Activated T-cell treated with anti-CD3 and anti-CD28 coated beads, Interleukin-2, amount 50 U/mL, for 72 hours (primary cell): ENCODE results near the gene LPP. TPM values are rescaled to one million over a fixed set of nuclear protein-coding genes. Genes with fewer than 3 reads are reported as not detected.
A peak's percentile ranks its signal among the peaks of the same experiment; 100 is the strongest.

Experiments
- ATAC-seq, 2 donors: fragments of 150-1000 bp; cut with Tn5 transposase; replicated peaks in 1 of 2; 2 replicates each; pipeline ENCODE4 v1.10.0; 2021; ENCODE audit warnings: moderate library complexity in 2 of 2, mild to moderate bottlenecking in 1 of 2
- DNase-seq, 2 donors: peaks; one replicate each; pipeline ENCODE4 v3.0.0; 2021 to 2022; ENCODE audit warnings: mixed read lengths in 1 of 2
- H3K27ac Mint-ChIP-seq: one replicate; pipeline ENCODE4 v1.8.0; 2022; ENCODE audit warnings: mild to moderate bottlenecking, moderate library complexity, mixed read lengths
- H3K27me3 Mint-ChIP-seq: one replicate; pipeline ENCODE4 v1.8.0; 2022; ENCODE audit warnings: low read depth, mixed read lengths
- H3K36me3 Mint-ChIP-seq, 2 donors: one replicate each; pipeline ENCODE4 v1.8.0; 2022; ENCODE audit warnings: mixed read lengths in 2 of 2, mild to moderate bottlenecking in 1 of 2; ENCODE audit not compliant: insufficient read depth in 2 of 2
- H3K4me1 Mint-ChIP-seq: one replicate; pipeline ENCODE4 v1.8.0; 2022; ENCODE audit warnings: low read depth, mixed read lengths
- H3K4me3 Mint-ChIP-seq, 2 donors: one replicate each; pipeline ENCODE4 v1.8.0; 2022; ENCODE audit warnings: mild to moderate bottlenecking in 2 of 2, mixed read lengths in 2 of 2, moderate library complexity in 2 of 2
- H3K9me3 Mint-ChIP-seq, 2 donors: one replicate each; pipeline ENCODE4 v1.8.0; 2022; ENCODE audit warnings: mixed read lengths in 2 of 2
- total RNA-seq, 2 donors: library from RNA; stranded (reverse); gene quantifications; one replicate each; pipeline ENCODE4 v1.2.3, GENCODE V29; 2022

Gene LPP
- total RNA-seq, 2 donors from 2014 or later = 50.4 to 67.7 TPM

DNA sequence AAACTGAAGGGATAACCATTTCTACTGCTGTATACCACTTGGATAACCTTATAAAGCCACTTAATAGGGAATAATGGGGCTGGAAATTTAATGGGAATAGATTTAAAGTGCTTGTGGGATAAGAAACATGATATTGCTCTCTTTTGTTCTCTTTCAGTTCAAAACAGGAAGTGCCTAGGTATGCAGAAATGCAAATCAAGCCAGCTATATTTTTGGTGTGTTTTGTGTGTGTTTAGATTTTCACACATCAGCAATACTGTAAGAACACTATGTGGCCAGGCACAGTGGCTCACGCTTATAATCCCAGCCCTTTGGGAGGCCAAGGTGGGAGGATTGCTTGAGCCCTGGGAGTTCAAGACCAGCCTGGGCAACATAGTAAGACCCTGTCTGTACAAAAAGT lies 575.5 kb downstream of the LPP start:
- no peak for ATAC-seq
- Mint-ChIP-seq H3K9me3 (no peaks in the 10 kb centered on the region), H3K4me1 (peaks cover 32% of the 10 kb centered on the region), H3K27me3 (peaks cover 16% of the 10 kb centered on the region), H3K4me3 (no peak overlapping the region), H3K27ac (no peak overlapping the region), H3K36me3 (peaks cover 0 to 2% of the 10 kb centered on the region in 2 donors)
- DNase-seq = no peak

DNA sequence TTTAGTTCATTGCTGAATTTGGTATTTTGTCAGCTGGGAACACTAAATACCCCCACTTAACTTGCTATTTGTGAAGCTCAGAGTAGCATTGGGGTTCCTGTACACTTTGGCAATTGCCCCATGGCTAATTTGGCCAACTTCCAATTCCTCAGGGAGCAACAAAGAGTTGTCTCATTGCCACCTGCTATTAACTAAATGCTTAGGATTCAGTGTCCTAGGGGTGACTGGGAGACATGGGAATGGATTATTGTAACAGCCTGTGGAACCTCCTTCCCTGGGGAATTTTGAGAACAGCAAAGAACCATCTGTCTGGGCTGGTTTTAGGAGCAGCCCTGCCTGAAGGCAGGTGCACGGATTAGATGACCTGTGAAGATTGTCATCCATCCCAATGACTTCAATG lies 580.4 kb downstream of the LPP start:
- peaks cover 9% of the 10 kb centered on the region for H3K27me3 Mint-ChIP-seq

DNA sequence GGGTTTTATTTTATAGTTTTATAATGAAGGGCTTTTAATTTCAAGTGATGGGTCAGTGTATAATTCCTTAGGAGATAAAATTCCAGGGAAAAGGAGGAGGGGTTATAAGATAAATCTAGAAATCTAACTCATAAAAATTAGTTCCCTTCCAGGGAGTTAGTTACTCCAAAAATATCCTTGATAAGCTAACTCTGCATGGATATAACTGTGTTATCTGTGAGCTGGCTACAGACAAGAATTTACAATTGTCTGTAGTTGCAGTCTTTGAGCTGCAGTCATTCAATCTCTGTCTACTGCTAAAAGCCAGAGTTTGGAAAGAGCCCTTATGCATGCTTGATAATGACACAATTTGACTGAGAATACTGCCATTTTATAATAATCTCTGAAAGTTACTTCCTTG lies 585.6 kb downstream of the LPP start:
- no peak overlapping the region for H3K4me3 Mint-ChIP-seq
- no peak for ATAC-seq
- no peaks in the 10 kb centered on the region for H3K36me3 Mint-ChIP-seq
- H3K27ac Mint-ChIP-seq = no peak overlapping the region
- H3K4me1 Mint-ChIP-seq = no peaks in the 10 kb centered on the region
- H3K27me3 Mint-ChIP-seq = peaks cover 14% of the 10 kb centered on the region
- H3K9me3 Mint-ChIP-seq = no peaks in the 10 kb centered on the region
- DNase-seq = no peak

More for the DNA sequence above, 580.4 kb downstream of the LPP start:
- DNase-seq = no peak
- H3K9me3 Mint-ChIP-seq = no peaks in the 10 kb centered on the region
- no peak for ATAC-seq
- no peaks in the 10 kb centered on the region for H3K36me3 Mint-ChIP-seq
- H3K4me3 Mint-ChIP-seq = no peak overlapping the region
- H3K4me1 Mint-ChIP-seq = peaks cover 4% of the 10 kb centered on the region
- H3K27ac Mint-ChIP-seq = no peak overlapping the region

DNA sequence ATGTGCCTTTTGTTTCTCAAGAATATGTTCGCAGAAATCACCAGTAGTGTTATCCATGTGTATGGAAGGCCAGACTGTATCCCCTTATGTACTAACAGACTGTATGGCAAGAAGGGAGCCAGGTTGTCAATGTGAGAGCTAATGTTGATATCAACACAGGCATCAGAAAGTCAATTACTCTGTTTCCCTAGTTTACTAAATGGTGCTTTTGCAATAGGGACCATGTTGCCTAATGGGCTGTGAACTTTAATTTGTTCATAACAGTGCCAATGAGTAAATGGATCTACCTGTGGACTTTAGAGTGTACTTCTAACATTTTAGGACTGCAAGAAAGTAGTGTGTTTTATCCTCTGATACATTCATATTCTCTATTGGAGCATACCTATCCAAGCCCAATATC lies 586.1 kb downstream of the LPP start:
- Mint-ChIP-seq H3K4me3 (no peak overlapping the region), H3K9me3 (no peaks in the 10 kb centered on the region), H3K36me3 (no peaks in the 10 kb centered on the region), H3K4me1 (peaks cover 2% of the 10 kb centered on the region), H3K27me3 (peaks cover 19% of the 10 kb centered on the region), H3K27ac (no peak overlapping the region)
- no peak for ATAC-seq
- no peak for DNase-seq

DNA sequence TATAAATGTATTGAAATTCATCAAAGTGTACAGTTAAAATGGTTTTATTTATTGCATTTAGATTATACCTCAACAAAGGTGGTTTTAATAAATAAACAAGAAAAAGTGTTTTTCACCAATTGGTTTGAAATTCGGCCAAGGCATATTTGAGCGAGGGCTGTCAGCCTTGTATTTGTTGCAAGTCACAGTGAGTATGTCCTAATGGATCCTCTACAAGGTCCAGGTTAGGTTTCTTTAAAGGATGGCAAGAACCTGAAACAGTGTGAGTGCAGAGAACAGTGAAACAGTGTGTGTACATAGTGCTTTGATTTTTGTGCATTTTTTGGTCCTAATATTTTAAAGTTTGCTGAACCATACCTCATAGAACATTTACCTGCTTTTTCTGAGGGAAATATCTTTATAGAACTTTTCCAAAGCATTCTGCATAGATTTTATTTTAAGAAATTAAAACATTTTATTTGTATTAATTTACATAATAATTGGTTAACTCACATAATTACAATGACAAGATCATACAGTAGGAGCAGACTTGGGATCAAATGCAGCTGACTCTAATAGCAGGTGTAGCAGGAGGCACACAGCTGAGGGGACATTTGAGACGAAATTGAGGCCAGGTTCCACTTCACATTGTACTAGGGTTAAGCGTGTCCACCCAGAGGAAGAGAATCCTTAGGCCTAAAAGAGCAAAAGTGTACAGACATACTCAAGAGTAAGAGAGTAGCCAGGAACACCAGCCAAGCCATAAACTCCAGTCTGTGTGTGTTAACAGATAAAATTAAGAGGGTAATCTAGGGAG lies 589.0 kb downstream of the LPP start:
- Mint-ChIP-seq H3K4me1 (peaks cover 4% of the 10 kb centered on the region), H3K9me3 (no peaks in the 10 kb centered on the region), H3K4me3 (no peak overlapping the region), H3K27ac (no peak overlapping the region), H3K27me3 (peaks cover 20% of the 10 kb centered on the region), H3K36me3 (no peaks in the 10 kb centered on the region)
- ATAC-seq (no peak), DNase-seq (no peak)

DNA sequence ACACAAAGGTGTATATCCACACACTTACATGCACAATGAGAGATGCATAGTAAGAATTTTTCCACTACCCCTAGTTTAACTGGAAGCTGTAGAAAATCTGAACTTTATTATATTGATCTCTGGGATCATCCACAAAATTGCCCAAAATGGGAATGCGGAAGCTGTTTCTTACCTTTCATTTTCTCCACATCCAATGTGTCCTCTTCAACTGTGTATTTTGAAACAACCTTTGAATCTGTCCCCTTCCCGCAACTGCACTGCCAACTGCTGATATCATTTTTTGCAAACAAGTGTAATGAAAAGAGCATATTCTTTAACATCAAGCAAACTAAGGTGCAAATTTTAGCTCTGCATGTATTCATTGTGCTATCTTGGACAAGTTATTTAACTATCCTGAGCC lies 590.2 kb downstream of the LPP start:
- no peak overlapping the region for H3K27ac Mint-ChIP-seq
- H3K4me3 Mint-ChIP-seq = no peak overlapping the region
- no peaks in the 10 kb centered on the region for H3K36me3 Mint-ChIP-seq
- peaks cover 18% of the 10 kb centered on the region for H3K27me3 Mint-ChIP-seq
- H3K9me3 Mint-ChIP-seq = no peaks in the 10 kb centered on the region
- peaks cover 4% of the 10 kb centered on the region for H3K4me1 Mint-ChIP-seq
- ATAC-seq (no peak), DNase-seq (no peak)

DNA sequence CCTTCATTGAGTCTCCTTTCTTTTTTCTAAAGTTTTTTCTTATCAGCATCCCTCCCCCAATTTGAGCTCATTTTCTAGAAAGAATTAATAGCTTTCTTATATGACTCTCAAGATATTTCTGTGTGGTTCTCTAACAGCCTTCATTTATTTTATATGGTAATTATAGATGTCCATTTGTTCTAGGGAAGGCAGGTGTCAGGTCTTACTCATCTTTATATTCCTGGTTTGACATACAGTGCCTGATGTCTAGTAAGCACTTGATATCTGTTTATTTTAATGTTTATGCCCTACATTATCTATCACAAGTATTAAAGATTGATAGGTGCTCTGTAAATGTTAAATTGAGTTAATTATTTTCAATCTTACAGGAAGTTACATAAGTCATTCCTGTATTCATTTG lies 591.1 kb downstream of the LPP start:
- Mint-ChIP-seq H3K36me3 (no peaks in the 10 kb centered on the region), H3K9me3 (no peaks in the 10 kb centered on the region), H3K27me3 (peaks cover 18% of the 10 kb centered on the region), H3K4me1 (peaks cover 4% of the 10 kb centered on the region), H3K27ac (no peak overlapping the region), H3K4me3 (no peak overlapping the region)
- ATAC-seq (no peak), DNase-seq (no peak)

DNA sequence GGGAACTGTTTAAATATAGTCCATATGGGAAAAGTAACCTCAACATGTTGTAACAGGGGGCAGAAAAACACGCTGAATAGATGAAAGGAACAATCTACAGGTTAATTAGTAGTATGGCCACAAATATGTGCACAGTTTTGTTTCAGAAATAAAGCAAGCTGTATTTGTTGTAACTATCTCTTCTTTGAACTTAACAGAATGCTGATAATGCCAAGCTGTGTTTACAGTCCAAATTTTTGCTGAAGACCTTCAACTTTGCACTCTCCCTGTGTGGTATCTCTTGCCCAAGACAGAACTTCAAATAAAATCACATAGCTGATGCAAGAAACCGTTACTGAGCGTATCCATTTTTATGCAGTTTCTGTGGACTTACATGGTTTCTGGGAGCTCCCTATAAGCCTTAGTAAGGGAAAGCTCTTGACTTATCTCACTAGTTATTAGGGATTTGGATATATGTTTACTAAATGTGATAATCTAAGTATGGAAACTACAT lies 592.4 kb downstream of the LPP start:
- Mint-ChIP-seq H3K9me3 (no peaks in the 10 kb centered on the region), H3K36me3 (no peaks in the 10 kb centered on the region), H3K27ac (no peak overlapping the region), H3K27me3 (peaks cover 24% of the 10 kb centered on the region), H3K4me1 (peaks cover 14% of the 10 kb centered on the region), H3K4me3 (no peak overlapping the region)
- DNase-seq (no peak), ATAC-seq (no peak)

DNA sequence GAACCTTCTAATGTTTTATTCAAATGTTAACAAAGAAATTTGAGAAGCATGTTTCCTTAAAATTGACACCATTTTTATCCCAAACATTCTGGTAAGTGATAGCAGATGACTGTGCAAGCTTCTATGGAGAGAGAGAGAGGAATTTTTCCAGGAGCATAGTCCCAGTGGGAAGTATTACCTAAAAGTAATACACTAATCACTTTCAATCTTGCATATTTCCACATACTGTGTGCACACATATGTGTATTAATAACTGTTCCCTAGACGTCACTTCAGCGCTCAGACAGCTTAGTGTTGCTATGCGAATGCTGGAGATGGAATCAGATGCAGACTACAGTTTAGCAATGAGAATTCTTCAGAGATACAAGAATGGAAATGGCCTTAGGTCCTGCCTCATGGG lies 593.5 kb downstream of the LPP start:
- Mint-ChIP-seq H3K9me3 (no peaks in the 10 kb centered on the region), H3K4me1 (peaks cover 16% of the 10 kb centered on the region), H3K27me3 (peaks cover 31% of the 10 kb centered on the region), H3K27ac (no peak overlapping the region), H3K4me3 (no peak overlapping the region), H3K36me3 (no peaks in the 10 kb centered on the region)
- ATAC-seq (no peak), DNase-seq (no peak)

DNA sequence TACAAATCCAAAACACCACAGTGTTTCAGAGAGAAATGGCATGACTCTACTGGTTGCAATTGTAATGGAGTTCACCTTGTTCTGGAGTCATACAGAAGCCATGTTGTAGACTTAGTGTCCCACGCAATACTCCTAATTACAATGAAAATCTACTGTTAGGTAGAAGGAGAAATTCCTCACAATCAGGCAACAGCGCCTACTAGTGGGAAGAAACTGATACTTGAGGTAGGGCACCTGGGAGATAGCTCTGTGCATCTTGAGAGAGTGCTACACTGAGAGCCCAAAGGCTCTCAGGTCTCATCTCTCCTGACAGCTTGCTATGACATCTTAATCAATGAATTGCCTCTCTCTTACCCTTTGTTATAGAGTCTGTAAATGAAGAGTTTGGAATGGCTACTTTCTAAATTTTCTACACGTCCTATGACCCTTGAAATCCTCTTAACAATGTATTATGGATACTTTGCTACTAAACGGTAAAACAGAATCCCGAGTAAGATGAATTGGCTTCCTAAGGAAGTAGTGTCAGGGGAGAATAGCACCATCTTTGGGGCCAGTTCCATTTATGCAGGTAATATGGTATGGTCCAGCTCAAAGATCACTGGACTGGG lies 595.2 kb downstream of the LPP start:
- DNase-seq = peak; percentile 41 to 58
- ATAC-seq = no peak
- H3K4me3 Mint-ChIP-seq = no peak overlapping the region
- peaks cover 30% of the 10 kb centered on the region for H3K4me1 Mint-ChIP-seq
- H3K27ac Mint-ChIP-seq = no peak overlapping the region
- H3K27me3 Mint-ChIP-seq = peaks cover 34% of the 10 kb centered on the region
- H3K9me3 Mint-ChIP-seq = no peaks in the 10 kb centered on the region
- no peaks in the 10 kb centered on the region for H3K36me3 Mint-ChIP-seq

DNA sequence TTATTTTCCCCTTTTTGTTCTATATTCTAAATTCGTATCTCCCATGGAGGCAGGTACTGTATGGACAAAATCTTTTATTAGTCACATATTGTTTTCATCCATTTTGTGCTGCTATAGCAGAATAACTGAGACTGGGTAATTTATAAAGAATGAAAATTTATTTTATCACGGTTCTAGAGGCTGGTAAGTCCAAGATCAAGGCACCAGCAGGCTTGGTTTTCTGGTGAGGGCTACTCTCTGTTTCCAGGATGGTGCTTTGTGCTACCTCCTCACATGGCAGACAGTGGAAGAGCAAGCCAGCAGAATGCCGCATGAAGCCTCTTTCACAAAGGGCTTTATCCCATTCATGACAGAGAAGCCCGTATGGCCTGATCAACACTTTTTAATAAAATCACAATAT lies 595.9 kb downstream of the LPP start:
- Mint-ChIP-seq H3K27ac (no peak overlapping the region), H3K4me3 (no peak overlapping the region), H3K4me1 (peaks cover 30% of the 10 kb centered on the region), H3K9me3 (no peaks in the 10 kb centered on the region), H3K27me3 (peaks cover 27% of the 10 kb centered on the region), H3K36me3 (no peaks in the 10 kb centered on the region)
- DNase-seq (no peak), ATAC-seq (no peak)

DNA sequence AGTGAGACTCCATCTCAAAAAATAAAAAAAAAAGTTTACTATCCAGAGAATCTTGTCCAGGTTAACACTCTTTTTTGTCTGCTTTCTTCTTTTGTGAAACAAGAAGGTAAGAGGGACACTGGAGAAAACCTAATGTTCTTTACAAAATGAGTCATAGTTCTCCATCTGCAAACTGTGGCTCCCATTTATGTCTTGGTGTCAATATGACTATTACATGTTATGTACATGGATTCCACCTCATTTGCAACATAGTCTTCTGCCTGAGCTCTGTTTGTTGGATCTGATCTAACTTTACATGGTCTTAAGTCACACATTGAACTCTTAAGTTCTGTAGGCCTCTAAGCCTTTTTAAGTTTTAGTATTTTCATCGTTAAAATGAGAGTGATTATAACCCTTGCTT lies 596.7 kb downstream of the LPP start:
- no peak overlapping the region for H3K27ac Mint-ChIP-seq
- peaks cover 19% of the 10 kb centered on the region for H3K27me3 Mint-ChIP-seq
- H3K4me3 Mint-ChIP-seq = no peak overlapping the region
- H3K36me3 Mint-ChIP-seq = no peaks in the 10 kb centered on the region
- peaks cover 26% of the 10 kb centered on the region for H3K4me1 Mint-ChIP-seq
- H3K9me3 Mint-ChIP-seq = no peaks in the 10 kb centered on the region
- no peak for DNase-seq
- ATAC-seq = peak; percentile 43 to 49

DNA sequence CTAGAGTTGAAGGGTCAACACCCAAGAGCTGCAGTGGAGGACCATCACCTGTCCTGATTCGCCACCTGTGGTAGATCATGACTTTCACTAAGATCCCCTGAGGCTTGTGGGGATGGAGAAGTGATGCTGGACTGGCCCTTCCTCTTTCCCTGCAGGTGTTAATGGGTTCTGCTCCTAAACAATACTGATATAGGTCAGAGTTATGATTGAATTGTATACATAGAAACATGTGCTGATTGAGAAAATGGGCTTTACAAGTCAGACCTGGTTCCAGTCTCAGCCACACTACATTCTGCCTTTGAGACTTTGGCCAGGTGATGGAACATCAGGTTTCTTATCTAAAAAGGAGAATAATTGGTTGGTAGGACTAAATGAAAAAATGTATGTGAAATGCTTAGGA lies 598.9 kb downstream of the LPP start:
- peak; percentile 57 to 60 for ATAC-seq
- DNase-seq = peak; percentile 4 to 12

More for the DNA sequence above, 598.9 kb downstream of the LPP start:
- Mint-ChIP-seq H3K27ac (no peak overlapping the region), H3K36me3 (no peaks in the 10 kb centered on the region), H3K4me3 (no peak overlapping the region), H3K9me3 (no peaks in the 10 kb centered on the region), H3K27me3 (peaks cover 27% of the 10 kb centered on the region), H3K4me1 (peaks cover 26% of the 10 kb centered on the region)
